ENCODE measurements around the gene TGM4. TPM values are rescaled to one million over a fixed set of nuclear protein-coding genes. Genes with fewer than 3 reads are reported as not detected.

TGM4 gene
- total and polyA plus RNA-seq, 2 donors: not detected

DNA sequence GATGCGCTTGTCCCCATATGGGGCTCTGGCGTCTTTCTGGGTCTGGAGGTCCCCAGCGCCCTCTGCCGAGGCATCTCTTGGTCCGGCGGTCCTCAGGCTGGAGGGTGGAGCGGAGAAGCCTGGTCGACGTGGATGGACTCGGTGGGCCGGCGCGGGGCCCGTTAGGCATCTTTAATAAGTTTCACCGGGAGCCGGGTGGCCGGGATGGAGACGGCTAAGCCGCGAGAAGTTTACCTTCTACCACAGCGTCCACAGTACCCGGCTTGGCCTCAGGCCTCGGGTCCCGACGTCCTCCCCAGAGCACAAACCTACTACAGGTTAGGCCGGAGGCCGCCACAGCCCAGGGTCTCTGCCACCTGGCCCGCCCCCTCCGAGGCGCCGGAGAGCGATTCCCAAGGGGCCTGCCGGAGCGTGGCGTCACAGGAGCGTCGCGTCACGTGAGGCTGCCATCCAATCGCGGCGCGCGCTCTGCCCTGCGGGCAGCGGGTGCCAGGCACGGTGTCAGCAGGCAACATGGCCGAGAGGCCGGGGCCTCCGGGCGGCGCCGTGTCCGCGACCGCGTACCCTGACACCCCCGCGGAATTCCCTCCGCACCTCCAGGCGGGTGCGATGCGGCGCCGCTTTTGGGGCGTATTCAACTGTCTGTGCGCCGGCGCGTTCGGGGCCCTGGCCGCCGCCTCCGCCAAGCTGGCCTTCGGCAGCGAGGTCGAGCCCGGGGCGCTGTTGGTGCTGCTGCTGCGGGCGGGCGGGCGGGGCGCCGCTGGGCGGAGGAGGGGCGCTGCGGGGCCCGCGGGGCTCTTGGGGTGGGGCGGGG, 12.8 kb upstream of the TGM4 start, which contains the start of gene TMEM42:
Gene TMEM42 (plus strand): TSS at position 501 of the 814 bp plus-strand sequence. CDS start 13 bp downstream, at position 514.
- no peaks in the 10 kb centered on the region for H3K36me3 ChIP-seq (ENCODE audit: insufficient read depth)
- H3K4me1 ChIP-seq (ENCODE audit: insufficient read depth): peaks cover 2% of the 10 kb centered on the region
- DNase-seq (ENCODE audit: extremely low spot score): peak; percentile 56
- H3K4me3 ChIP-seq (ENCODE audit: low read depth, low read length): peak within 1 kb of the TSS; percentile 71
- H3K27ac ChIP-seq (ENCODE audit: low read depth): peak within 1 kb of the TSS; percentile 90
- 1% methylated on average over 89 of the region's 91 CpGs for WGBS

DNA sequence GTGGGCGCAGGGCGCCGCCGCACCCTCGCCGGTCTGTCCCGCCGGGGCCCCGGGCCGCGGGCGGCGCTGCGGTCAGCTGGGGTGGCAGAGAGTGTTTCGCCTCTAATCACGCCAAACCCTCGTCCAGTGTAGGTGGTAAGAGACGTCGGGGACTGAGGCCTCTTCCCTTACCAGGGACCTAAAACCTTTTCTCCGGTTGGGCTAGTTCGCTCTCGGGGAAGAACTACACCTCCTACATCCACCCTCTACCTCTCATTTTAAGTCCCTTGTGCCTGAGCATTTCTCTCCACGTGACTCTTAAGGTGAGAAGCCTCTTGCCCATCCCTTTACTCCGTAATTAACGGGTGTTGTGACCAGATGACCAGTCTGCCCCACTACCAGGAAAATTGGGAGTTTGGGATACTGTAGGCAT, 12.2 kb upstream of the TGM4 start:
- 1% methylated on average over 25 of the region's 25 CpGs for WGBS
- Histone ChIP-seq H3K4me3 (ENCODE audit: low read depth, low read length) (peak overlapping the region; percentile 71), H3K36me3 (ENCODE audit: insufficient read depth) (no peaks in the 10 kb centered on the region), H3K27ac (ENCODE audit: low read depth) (peak overlapping the region; percentile 3), H3K4me1 (ENCODE audit: insufficient read depth) (peaks cover 2% of the 10 kb centered on the region)
- no peak for DNase-seq (ENCODE audit: extremely low spot score)

DNA sequence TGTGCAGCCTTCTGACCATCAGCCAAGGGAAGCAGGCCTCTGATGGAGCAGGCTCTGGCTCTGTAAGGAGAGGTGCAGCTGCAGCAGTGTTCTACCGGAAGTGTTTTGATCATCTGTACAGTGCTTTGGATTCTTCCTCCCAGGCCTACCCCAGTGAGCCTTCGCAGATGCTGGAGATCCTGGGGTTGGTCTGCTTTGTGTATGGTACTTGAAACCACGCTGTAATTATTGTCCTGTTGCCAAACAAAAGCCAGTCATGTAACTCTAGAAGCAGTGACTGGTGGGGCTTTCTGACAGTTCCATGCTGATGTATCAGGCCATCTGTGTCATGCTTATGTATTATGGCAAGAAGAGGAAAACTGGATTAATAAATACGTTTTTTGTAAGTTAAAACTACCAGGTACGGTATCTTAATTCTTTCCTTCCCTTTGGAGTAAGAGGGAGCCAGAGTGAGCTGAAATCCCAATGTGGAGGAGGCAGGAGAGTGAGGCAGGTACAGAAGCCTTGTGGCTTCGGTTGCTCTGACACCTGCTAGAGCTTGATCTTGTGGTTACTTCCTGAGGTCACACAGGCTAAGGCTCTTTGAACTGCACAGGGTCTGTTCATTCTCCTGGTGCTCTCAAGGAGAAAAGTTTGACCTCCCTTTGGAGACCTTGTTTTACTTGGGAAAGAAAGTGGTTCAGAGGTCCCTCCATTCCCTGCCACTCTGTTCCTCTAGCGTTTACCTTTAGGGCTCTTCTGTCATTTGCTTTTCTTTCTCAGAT, 9.0 kb upstream of the TGM4 start:
- no peak for DNase-seq (ENCODE audit: extremely low spot score)
- Histone ChIP-seq H3K27ac (ENCODE audit: low read depth) (no peak overlapping the region), H3K4me3 (ENCODE audit: low read depth, low read length) (no peak overlapping the region), H3K4me1 (ENCODE audit: insufficient read depth) (peaks cover 2% of the 10 kb centered on the region), H3K36me3 (ENCODE audit: insufficient read depth) (no peaks in the 10 kb centered on the region)
- WGBS: 84% methylated on average over 7 of the region's 7 CpGs

DNA sequence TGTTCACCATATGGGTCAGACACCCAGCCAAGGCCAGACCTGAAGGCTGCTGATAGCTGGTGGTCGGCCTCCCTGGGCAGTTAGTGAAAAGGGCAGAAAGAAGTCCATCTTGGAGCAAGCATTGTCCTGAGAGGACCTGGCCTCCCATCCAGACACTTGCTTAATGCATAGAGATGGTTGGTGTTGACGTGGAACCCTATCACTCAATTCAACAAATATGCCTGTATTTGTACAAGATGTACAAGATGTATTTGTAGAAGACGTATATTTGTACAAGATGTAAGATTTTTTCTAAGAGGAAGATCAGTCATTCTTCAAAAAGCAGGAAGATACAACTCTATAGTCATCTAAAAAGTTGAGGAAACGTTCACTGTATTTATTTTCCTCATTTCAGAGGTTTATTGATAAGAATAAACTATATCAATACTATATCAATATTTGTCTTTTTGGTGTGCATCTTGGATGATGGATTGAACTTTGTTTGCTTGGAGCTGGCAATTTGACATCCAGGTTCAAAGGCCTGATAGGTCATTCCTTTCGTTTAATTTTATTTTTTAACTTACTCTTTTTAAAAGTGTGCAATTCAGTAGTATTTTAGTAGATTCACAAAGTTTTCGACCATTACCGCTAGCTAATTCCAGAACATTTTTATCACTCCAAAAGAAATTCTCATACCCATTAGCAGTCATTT, 6.8 kb upstream of the TGM4 start:
- 96% methylated on average over 7 of the region's 7 CpGs for WGBS
- no peak overlapping the region for H3K4me3 ChIP-seq (ENCODE audit: low read depth, low read length)
- DNase-seq (ENCODE audit: extremely low spot score): no peak
- no peak overlapping the region for H3K27ac ChIP-seq (ENCODE audit: low read depth)
- H3K36me3 ChIP-seq (ENCODE audit: insufficient read depth): no peaks in the 10 kb centered on the region
- peaks cover under 1% of the 10 kb centered on the region for H3K4me1 ChIP-seq (ENCODE audit: insufficient read depth)

DNA sequence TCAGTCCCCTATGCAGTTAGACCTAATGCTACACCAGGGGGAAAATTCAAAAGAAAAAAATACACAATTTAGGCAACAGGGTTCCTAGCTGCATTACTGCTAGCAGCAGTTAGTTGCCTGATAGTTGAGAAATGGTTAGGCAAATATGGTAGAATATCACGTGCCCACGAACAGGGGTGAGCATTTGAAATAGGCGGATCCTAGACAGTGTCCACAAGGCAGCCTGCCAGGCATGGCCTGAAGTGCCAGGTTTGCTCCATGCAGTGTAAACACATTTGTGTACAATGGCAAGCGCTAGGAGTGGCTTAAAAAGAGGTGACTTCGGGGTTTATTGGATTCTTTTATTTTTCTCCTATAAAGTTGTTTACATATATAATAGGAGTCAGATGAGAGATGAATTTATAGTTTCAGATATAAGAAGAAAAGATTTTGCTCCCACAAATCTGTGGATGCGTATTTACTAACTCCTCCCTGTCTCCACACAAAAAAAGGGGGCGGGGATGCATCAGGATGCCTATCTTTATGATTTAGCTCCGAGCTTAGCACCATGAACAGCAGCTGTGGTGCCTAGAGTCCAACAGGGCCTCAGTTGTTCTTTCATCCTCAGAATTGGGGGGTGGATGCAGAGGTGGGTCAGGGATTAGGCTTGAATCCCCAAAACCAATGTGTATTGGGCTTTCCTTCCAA, 3.9 kb upstream of the TGM4 start:
- Histone ChIP-seq H3K4me1 (ENCODE audit: insufficient read depth) (no peaks in the 10 kb centered on the region), H3K27ac (ENCODE audit: low read depth) (no peak overlapping the region), H3K36me3 (ENCODE audit: insufficient read depth) (no peaks in the 10 kb centered on the region), H3K4me3 (ENCODE audit: low read depth, low read length) (no peak overlapping the region)
- WGBS: 48% methylated on average over 8 of the region's 8 CpGs
- DNase-seq (ENCODE audit: extremely low spot score): no peak

DNA sequence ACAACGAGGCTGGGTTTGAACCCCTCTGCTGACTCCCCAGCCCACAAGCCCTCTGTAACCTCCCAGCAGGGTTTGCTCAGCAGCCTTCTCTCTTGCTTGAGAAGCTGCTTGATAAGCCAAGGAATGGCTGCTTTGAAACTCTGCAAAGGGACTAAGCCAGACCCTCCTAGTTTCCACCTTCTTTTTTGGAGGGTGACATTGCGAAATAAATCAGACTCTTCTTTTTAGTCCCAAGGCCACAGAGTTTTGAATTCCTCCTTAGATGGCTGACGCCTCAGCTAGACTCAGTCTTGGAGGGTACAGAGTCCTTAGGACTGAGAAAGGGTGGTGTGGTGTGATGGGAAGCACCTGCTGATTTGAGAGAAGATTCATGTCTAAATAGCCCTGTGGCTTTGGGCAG, 1.2 kb downstream of the TGM4 start:
- 80% methylated on average over 3 of the region's 3 CpGs for WGBS
- Histone ChIP-seq H3K36me3 (ENCODE audit: insufficient read depth) (no peaks in the 10 kb centered on the region), H3K4me3 (ENCODE audit: low read depth, low read length) (no peak overlapping the region), H3K27ac (ENCODE audit: low read depth) (no peak overlapping the region), H3K4me1 (ENCODE audit: insufficient read depth) (no peaks in the 10 kb centered on the region)
- no peak for DNase-seq (ENCODE audit: extremely low spot score)

DNA sequence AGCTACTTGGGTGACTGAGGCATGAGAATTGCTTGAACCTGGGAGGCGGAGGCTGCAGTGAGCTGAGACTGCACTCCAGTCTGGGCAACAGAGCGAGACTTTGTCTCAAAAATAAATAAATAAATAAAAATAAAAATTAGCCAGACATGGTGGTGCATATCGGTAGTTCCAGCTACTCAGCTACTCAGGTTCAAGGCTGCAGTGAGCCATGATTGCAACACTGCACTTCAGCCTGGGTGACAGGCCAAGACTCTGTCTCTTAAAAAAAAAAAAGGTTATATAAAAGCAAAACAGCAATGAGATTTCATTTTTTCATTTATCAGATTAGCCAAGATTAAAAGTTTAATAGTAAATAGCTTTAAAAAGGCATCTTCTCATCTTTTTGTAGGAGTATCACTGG, 2.9 kb downstream of the TGM4 start:
- H3K36me3 ChIP-seq (ENCODE audit: insufficient read depth): no peaks in the 10 kb centered on the region
- no peak overlapping the region for H3K4me3 ChIP-seq (ENCODE audit: low read depth, low read length)
- no peak overlapping the region for H3K27ac ChIP-seq (ENCODE audit: low read depth)
- WGBS: 88% methylated on average over 3 of the region's 3 CpGs
- H3K4me1 ChIP-seq (ENCODE audit: insufficient read depth): no peaks in the 10 kb centered on the region
- DNase-seq (ENCODE audit: extremely low spot score): no peak

DNA sequence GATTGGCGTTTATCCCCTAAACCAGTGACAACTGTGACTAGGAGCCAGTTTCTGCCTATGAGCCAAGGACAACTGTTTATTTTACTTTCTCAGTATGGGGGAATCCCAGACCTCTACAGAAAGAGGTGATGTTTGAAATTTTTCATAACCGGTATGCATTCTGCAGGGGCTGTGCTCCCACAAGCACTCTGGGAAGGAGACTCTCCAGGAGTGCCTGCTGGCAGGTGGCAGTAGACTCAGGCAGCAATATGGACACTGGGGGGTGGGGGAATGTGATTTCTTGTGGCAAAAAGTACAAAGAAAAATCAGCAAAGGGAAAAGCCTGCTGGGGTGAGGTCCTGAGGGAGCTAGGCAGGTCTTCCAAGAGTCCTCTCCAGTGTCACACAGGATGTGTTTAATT, 5.9 kb downstream of the TGM4 start:
- Histone ChIP-seq H3K4me3 (ENCODE audit: low read depth, low read length) (no peak overlapping the region), H3K27ac (ENCODE audit: low read depth) (no peak overlapping the region), H3K4me1 (ENCODE audit: insufficient read depth) (no peaks in the 10 kb centered on the region), H3K36me3 (ENCODE audit: insufficient read depth) (no peaks in the 10 kb centered on the region)
- WGBS: 47% methylated on average over 2 of the region's 2 CpGs
- DNase-seq (ENCODE audit: extremely low spot score): no peak

DNA sequence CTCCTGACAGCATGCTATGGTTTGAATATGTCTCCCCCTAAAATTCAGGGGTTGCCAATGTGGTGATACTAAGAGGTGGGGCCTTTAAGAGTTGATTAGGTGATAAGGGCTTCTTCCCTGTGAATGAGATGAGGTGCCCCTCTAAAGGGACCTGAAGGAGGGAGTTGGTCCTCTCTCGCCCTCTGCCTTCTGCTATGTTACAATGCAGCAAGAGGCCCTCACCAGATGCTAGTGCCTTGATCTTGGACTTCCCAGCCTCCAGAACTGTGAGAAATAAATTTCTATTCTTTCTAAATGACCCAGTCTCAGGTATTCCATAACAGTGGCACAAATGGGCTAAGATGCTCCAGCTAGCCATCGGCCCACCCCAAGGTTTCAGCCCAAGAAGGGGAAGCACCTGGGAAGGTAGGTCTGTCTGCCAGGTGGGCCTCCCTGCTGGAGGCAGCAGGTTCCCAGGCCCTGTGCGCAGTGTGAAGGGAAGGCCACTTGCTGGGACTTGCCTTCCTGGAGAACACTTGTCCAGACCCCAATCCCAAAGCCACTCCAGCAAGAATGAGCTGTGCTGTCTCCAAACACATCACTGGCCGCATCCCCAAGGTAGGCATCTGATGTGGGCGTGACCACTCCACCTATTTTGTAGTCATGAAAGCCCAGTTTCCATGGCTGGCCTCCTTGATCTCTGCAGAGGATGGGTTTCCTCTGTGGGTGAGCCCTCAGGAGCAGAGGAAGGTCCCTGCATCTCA, 9.0 kb downstream of the TGM4 start:
- Histone ChIP-seq H3K36me3 (ENCODE audit: insufficient read depth) (no peaks in the 10 kb centered on the region), H3K4me1 (ENCODE audit: insufficient read depth) (no peaks in the 10 kb centered on the region), H3K4me3 (ENCODE audit: low read depth, low read length) (no peak overlapping the region), H3K27ac (ENCODE audit: low read depth) (no peak overlapping the region)
- 90% methylated on average over 5 of the region's 5 CpGs for WGBS
- no peak for DNase-seq (ENCODE audit: extremely low spot score)

DNA sequence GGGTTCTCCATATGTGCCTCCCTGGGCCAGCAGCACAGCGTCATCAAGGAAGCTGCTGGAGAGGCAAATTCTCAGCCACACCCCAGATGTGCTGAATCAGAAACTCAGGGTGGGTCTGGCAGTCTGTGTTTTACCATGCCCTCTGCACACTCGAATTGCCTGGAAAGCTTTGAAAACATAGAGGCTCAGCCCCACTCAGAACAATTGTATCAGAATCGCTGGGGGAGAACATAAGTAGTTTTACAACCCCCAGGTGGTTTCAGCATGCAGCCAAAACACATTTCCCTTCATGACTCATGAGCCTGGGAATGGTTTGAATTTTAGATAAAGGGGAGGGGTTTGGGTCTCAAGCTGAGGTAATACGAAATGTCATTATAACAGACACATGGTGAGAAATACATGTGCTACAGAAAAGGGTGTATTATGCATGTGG, 9.6 kb downstream of the TGM4 start:
- WGBS: 32% methylated on average over 4 of the region's 4 CpGs
- no peak overlapping the region for H3K27ac ChIP-seq (ENCODE audit: low read depth)
- H3K36me3 ChIP-seq (ENCODE audit: insufficient read depth): no peaks in the 10 kb centered on the region
- no peaks in the 10 kb centered on the region for H3K4me1 ChIP-seq (ENCODE audit: insufficient read depth)
- H3K4me3 ChIP-seq (ENCODE audit: low read depth, low read length): no peak overlapping the region
- DNase-seq (ENCODE audit: extremely low spot score): peak; percentile 48

DNA sequence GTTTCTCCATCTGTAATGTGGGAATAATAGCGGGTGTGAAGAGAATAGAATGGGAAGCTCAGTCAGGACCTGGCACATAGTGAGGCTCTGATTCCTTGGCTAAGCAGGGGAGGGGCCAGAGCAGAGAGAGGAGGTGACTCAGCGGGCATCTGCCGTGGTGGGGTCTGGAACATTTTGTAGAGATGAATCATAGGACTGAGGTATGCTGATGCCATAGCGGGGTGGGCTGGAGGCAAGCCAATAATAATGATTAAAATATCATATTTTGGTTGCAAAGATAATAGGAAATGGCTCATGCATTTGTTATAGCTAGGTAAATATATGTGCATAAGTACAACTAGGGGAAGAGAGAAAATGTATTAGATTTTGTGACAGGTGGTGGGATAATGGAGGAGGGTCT, 11.2 kb downstream of the TGM4 start:
- H3K36me3 ChIP-seq (ENCODE audit: insufficient read depth): no peaks in the 10 kb centered on the region
- DNase-seq (ENCODE audit: extremely low spot score): no peak
- H3K4me3 ChIP-seq (ENCODE audit: low read depth, low read length): no peak overlapping the region
- no peak overlapping the region for H3K27ac ChIP-seq (ENCODE audit: low read depth)
- H3K4me1 ChIP-seq (ENCODE audit: insufficient read depth): no peaks in the 10 kb centered on the region
- WGBS: 45% methylated on average over 4 of the region's 4 CpGs

DNA sequence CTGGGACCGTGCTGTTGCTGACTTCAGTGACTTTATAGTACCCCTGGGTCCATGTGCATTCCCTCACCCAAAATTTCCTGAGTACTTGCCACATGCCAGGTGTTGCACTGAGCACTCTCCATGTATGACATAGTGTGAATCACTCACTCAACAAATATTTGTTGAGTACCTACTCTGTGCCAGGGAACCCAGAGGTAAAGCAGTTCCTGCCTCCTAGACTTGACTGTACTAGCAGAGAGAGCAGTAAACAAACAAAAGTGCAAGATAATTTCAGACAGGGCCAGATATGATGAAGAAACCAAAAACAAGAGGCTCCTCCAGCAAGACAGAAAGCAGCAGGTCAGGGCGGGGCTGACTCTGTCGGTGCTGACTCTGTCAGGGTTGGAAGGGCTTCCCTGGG, 12.2 kb downstream of the TGM4 start:
- Histone ChIP-seq H3K4me3 (ENCODE audit: low read depth, low read length) (no peak overlapping the region), H3K36me3 (ENCODE audit: insufficient read depth) (no peaks in the 10 kb centered on the region), H3K27ac (ENCODE audit: low read depth) (no peak overlapping the region), H3K4me1 (ENCODE audit: insufficient read depth) (no peaks in the 10 kb centered on the region)
- no peak for DNase-seq (ENCODE audit: extremely low spot score)
- WGBS: 69% methylated on average over 3 of the region's 3 CpGs

DNA sequence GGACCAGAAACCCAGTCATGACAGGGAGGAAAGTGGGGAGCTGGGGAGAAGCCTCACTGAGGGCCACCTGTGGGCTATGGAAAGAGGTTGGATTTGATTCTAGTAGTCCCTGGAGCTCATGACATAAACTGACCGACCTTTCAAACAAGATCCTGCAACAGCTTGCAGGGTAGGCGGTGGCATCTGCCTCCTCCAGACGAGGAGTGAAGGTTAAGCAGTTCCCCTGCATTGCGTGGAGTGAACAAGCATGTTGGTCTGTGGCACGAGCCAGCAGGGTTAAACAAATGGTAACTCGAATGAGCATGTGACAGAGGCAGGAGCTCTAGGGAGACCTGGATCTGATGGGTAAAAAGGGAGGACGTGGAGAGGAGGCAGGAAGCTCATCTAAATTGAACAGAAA, 12.7 kb downstream of the TGM4 start:
- Histone ChIP-seq H3K36me3 (ENCODE audit: insufficient read depth) (no peaks in the 10 kb centered on the region), H3K27ac (ENCODE audit: low read depth) (no peak overlapping the region)
- WGBS: 69% methylated on average over 7 of the region's 7 CpGs

More for the DNA sequence above, 12.7 kb downstream of the TGM4 start:
- no peak overlapping the region for H3K4me3 ChIP-seq (ENCODE audit: low read depth, low read length)
- DNase-seq (ENCODE audit: extremely low spot score): no peak
- no peaks in the 10 kb centered on the region for H3K4me1 ChIP-seq (ENCODE audit: insufficient read depth)
